Loucy (cell line): ENCODE results near the gene OSBPL2.

Experiments used
- CTCF ChIP-seq: fragments of 200-600 bp; sonication (generic); conservative IDR thresholded peaks from 2 replicates; pipeline ENCODE4 v1.5.1; 2014; ENCODE audit warnings: mild to moderate bottlenecking, antibody characterized with exemption, low read length
- EZH2phosphoT487 ChIP-seq: fragments of 200-600 bp; IDR thresholded peaks from 2 replicates; pipeline ENCODE4 v1.6.1; 2018; ENCODE audit warnings: antibody characterized with exemption, mild to moderate bottlenecking, moderate library complexity, borderline replicate concordance

GRCh38 chr20:62228982-62229545 is 9.3 kb upstream of the OSBPL2 start:
- no peak for TF ChIP-seq CTCF
- no peak for TF ChIP-seq EZH2phosphoT487
